GM21423 (cell line): Measurements from ENCODE around the gene RAB11B.
"Not testable (repeated sequence)": the region's sequence is repeated elsewhere in the genome, so short reads cannot be mapped to it uniquely, and the experiment has no call there.

Experiments used
- ATAC-seq: cut with Tn5 transposase; IDR thresholded peaks from one replicate; pipeline ENCODE4 v1.9.1; 2021; ENCODE audit warnings: mild to moderate bottlenecking, moderate library complexity; ENCODE audit not compliant: unreplicated experiment

RAB11B gene

DNA sequence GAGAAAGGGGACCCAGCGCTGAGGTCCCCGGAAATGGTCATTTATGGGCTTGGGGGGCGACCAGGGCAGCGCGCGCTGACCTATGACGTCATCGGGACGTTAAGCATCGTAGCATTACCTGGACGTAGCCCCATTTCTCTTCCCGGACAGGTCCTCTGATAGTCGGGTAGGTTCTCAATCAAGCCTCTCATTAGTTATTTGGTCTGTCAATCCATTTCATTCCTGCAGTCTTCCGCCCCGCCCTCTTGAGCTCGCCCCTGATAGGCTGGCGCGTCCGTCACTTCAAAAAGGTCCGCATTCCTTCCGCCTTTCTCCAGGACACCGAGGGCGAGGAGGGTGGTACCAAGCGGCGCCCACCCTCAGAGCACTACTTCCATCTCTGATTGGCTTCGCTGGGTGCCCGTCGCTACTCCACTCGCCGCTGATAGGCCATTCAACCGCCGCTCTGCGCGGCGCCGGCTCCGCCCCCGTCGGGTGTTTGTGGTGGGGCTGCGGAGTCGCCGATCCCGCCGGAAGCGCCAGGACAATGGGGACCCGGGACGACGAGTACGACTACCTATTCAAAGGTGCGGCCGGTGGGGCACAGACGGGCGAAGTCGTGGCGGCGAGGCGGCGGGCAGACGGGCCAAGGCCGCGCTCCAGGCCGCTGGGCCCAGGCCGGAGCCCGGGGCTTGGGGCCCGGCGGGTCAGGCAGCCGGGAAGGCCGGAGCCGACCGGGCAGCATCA is at the start of gene RAB11B:
TSS of gene RAB11B (plus strand) at position 470 of the 726 bp plus-strand sequence. CDS start at position 527, 57 bp downstream.
- ATAC-seq: peak; percentile 87

DNA sequence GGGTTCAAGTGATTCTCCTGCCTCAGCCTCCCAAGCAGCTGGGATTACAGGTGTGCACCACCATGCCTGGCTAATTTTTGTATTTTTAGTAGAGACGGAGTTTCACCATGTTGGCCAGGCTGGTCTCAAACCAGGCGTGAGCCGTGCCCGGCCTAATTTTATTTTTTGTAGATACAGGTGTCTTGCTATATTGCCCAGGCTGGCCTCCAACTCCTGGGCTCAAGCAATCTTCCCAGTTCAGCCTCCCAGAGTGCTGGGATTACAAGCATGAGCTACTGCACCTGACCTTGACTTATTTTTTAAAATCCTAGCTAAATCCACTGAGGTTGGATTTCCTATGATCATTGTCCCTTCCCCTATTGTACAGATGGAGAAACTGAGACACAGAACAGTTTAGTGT is 48.7 kb upstream of the RAB11B start:
- not testable (repeated sequence) for ATAC-seq

- no peak for ATAC-seq
Measured at GRCh38 chr19:8342316-8342683, 47.9 kb upstream of the RAB11B start.

DNA sequence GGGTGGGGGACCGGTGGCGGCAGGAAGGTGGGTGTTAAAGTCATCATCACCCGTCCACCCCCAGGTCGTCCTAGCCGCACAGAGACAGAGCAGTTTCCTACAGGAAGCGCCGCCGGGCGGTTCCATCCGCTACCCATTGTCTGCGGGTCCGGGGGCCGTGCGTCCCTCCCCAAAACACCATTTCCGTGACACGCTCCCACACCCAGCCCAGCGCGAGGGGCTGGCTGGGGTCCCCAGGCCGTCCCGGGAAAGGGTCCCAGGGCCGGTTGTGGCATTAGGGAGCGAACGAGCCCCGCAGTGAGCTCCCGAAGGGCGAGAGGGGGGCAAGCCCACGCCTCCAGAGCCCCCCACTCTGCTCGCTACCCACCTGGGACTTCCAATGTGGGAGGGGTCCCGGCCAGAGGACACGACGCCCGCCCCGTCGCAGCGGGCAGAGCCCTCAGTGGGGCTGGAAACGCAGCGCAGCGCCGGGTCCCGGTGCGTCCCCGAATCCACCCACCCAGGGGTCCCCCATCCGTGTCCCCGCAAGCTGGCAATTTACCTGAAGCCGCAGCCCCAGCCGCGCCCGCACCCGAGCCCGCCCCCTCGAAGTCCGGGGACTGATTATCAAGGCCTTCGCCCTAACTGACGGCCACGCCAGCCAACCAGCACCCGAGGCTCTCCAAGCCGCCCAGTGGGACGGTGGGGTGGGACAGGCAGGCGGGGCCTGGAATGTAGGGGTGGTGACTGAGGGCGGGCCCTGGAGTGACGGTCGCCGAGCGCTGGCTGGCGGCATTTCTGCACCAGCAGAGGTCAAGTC is 47.3 kb upstream of the RAB11B start, which contains the start of gene KANK3:
TSS of gene KANK3 (minus strand) at position 579 of the 799 bp plus-strand sequence. CDS start 5,434 bp downstream, outside the sequence.
- peak; percentile 87 for ATAC-seq

GRCh38 chr19:8343483-8343844 is 46.7 kb upstream of the RAB11B start:
- ATAC-seq: no peak

GRCh38 chr19:8349629-8350372 is 40.4 kb upstream of the RAB11B start:
- ATAC-seq: not testable (repeated sequence)

DNA sequence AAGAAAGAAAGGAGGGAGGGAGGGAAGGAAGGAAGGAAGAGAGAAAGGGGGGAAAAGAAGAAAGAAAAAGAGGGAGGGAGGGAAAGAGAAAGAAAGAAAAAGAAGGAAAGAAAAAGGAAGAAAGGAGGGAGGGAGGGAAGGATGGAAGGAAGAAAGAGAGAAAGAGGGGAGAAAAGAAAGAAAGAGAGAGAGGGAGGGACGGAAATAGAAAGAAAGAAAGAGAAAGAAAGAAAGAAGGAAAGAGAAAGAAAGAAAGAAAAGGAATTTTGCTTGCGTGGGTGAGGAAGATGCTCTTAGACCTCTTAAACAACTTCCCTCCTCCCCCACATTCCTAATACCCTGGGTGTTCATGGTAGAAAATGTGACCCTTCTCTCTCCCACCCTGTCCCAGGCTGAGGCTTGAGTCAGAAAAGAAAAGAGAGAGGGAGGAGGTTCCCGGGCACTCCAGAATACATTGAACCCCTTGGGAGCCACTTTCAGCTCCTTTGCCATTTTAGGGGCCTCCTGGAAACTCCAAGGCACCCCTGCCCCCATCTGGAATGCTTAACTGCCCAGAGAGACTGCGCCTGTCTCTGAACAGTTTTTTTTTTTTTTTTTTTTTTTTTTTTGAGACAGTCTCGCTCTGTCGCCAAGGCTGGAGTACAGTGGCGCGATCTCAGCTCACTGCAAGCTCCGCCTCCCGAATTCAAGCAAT is 37.9 kb upstream of the RAB11B start:
- ATAC-seq: no peak

DNA sequence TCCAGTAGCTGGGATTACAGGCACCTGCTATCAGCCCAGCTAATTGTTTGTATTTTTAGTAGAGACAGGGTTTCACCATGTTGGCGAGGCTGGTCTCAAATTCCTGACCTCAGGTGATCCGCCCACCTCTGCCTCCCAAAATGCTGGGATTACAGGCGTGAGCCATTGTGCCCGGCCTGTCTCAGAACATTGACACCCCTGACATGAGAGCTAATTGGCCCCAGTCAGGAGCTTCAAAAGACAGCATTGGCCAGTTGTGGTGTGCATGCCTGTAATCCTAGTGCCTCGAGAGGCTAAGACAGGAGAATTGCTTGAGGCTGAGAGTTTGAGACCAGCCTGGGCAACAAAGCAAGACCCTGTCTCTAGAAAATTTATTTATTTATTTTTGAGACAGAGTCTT is 37.3 kb upstream of the RAB11B start:
- not testable (repeated sequence) for ATAC-seq

GRCh38 chr19:8355631-8356402 is 34.3 kb upstream of the RAB11B start:
- no peak for ATAC-seq

DNA sequence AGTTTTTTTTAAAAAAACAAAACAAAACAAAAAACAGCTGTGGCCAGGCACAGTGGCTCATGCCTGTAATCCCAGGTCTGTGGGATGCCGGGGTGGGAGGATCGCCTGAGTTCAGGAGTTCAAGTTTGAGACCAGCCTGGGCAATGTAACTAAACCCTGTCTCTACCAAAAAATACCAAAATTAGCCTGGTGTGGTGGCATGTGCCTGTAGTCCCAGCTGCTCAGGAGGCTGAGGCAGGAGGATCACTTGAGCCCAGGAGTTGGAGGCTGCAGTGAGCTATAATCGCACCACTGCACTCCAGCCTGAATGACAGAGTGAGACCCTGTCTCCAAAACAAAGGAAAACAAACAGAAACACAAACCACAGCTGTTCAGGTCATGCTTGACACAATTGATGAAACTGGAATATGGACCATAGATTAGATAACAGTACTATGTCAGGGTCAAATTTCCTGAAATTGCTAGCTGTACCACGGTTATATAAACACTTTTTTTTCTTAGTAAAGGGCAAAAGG is 33.1 kb upstream of the RAB11B start:
- ATAC-seq: no peak

GRCh38 chr19:8358948-8359347 is 31.2 kb upstream of the RAB11B start:
- ATAC-seq: no peak

GRCh38 chr19:8360196-8360595 is 30.0 kb upstream of the RAB11B start:
- ATAC-seq: no peak

DNA sequence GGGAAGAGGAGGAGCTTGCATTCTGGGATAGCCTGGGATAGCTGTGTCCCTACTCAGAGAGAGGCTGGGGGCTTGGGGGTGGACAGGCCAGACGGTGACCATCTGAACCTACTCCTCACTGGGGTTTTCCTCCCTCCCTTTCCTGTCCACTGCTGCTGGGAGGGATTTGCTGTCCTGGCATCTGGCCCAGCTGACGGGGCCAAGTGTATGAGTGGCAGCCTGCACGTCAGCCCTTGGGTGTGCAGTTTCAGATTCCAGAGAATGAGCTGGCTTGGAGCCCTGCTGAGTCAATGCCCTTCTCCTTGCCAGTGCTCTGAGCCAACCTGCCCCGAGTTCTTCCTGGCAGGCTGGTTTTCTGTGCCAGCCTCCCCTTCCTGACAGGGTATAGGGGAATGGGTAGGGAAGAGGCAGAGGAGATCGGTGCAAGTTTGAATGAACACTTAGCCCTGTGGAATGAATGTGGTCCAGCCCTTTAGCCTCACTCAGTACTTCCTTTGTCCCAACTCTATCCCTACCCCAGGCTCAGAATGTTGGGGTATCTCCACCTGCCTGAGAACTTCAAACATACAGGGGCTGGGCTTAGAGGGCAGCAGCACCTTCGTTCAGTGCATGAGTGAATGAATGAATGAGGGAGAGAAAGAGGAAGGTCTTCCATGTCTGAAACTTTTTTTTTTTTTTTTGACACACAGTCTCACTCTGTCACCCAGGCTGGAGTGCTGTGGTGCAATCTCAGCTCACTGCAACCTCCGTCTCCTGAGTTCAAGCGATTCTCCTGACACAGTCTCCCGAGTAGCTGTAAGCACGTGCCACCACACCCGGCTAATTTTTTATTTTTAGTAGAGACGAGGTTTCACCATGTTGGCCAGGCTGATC is 28.0 kb upstream of the RAB11B start:
- no peak for ATAC-seq

- no peak for ATAC-seq
Measured at GRCh38 chr19:8363803-8364771, 26.1 kb upstream of the RAB11B start, which contains the start of gene ANGPTL4. ANGPTL4 (plus strand) TSS chr19:8364155; CDS start chr19:8364322, 167 bp downstream.

DNA sequence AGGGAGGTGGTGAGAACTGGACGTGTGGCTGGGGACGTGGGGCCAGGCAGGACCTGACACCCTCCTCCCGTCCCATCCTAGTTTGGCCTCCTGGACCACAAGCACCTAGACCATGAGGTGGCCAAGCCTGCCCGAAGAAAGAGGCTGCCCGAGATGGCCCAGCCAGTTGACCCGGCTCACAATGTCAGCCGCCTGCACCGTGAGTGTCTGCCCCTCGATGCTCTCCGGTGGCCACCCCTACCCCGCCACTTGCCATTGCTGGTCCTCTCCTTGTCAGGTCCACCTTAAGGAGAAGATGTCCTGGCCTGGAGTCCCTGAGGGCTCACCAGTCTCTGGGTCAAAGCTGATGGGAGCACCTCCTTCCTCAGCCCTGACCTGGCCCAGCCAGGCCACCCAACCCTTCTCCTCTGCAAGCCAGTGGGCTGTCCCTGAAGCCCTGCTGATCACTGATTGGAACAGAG is 24.0 kb upstream of the RAB11B start:
- ATAC-seq: no peak

GRCh38 chr19:8366961-8367326 is 23.2 kb upstream of the RAB11B start:
- no peak for ATAC-seq

DNA sequence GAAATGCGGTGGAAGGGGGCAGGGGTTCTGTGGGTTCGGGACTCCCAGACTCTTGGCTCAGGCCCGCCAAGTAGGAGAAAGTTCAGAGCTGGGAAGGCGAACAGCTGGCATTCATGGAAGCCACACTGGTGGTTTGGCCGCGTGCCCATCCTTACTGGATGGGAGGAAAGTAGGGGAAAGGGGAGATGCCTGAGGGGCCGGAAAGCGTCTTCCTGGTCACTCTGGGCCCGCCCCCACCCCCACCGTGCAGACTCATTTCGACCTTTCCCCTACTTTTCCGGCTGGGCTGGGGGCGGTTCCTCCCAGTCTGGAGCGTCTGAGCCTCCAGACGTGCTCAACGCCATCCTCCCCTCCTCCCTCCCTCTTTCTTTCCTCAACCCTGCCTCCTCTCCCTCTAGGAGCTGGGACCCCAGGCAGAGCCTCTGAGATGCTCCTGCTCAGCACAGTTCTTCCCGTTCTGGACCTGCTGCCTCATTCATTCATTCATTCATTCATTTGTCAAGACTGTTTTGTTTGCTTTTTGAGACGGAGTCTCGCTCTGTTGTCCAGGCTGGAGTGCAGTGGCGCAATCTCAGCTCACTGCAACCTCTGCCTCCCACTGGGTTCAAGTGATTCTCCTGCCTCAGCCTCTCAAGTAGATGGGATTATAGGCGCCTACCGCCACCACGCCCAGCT is 22.7 kb upstream of the RAB11B start:
- ATAC-seq: no peak
